Esophagus squamous epithelium (tissue), 4 donors: ENCODE measurements around the gene DLX1.

Experiments used
- CTCF ChIP-seq, 6 experiments: fragments of 450-650 bp in 4 of 6; fragments of 200-600 bp in 2 of 6; sonication (generic) in 2 of 6; IDR thresholded peaks; one replicate each; pipeline ENCODE4 v1.5.1; 2016 to 2019; ENCODE audit warnings: antibody characterized with exemption in 6 of 6, mild to moderate bottlenecking in 4 of 6, moderate library complexity in 4 of 6
- POLR2A ChIP-seq, 4 donors: fragments of 450-650 bp; IDR thresholded peaks; one replicate each; pipeline ENCODE4 v1.6.1; 2017; ENCODE audit warnings: antibody characterized with exemption in 4 of 4, mild to moderate bottlenecking in 4 of 4, moderate library complexity in 3 of 4

- TF ChIP-seq CTCF (IDR thresholded peaks at IDR 0.05) (no peak), POLR2A (IDR thresholded peaks at IDR 0.05) (no peak)
Observed at GRCh38 chr2:172098287-172098649, 13.0 kb downstream of the DLX1 start.
